Neutrophil (primary cell): Measurements from ENCODE around the gene ZBP1.

ENCODE experiments used
- H3K27ac ChIP-seq: fragments of 200-600 bp; sonication (generic); 2 replicates; pipeline ENCODE4 v1.5.1; 2016; ENCODE audit warnings: mild to moderate bottlenecking, moderate library complexity
- H3K27me3 ChIP-seq: fragments of 200-600 bp; sonication (generic); 2 replicates; pipeline ENCODE4 v1.6.0; 2016; ENCODE audit warnings: mild to moderate bottlenecking
- H3K36me3 ChIP-seq: fragments of 200-600 bp; sonication (generic); 2 replicates; pipeline ENCODE4 v1.5.1; 2017
- H3K4me1 ChIP-seq, 2 experiments: fragments of 200-600 bp in 1 of 2; sonication (generic) in 1 of 2; 1 replicate in 1 of 2; 2 replicates in 1 of 2; pipeline versions ENCODE4 v1.5.1 to v1.6.1; 2013 to 2016; ENCODE audit warnings: low read depth in 1 of 2, low read length in 1 of 2, mild to moderate bottlenecking in 1 of 2, moderate library complexity in 1 of 2; ENCODE audit not compliant: control insufficient read depth in 1 of 2, insufficient read depth in 1 of 2
- H3K4me3 ChIP-seq, 2 experiments: fragments of 200-600 bp in 1 of 2; sonication (generic) in 1 of 2; 1 replicate in 1 of 2; 2 replicates in 1 of 2; pipeline ENCODE4 v1.5.1; 2013 to 2016; ENCODE audit warnings: low read depth in 1 of 2, low read length in 1 of 2, mild to moderate bottlenecking in 1 of 2, moderate library complexity in 1 of 2
- H3K9me3 ChIP-seq: fragments of 200-600 bp; sonication (generic); 2 replicates; pipeline ENCODE4 v1.5.1; 2016
- TF ChIP-seq, protein P1 (sequence below): fragments of 200-600 bp; sonication (generic); IDR thresholded peaks from 2 replicates; pipeline ENCODE4 v1.5.1; 2016; ENCODE audit warnings: antibody characterized with exemption

ZBP1 gene

DNA sequence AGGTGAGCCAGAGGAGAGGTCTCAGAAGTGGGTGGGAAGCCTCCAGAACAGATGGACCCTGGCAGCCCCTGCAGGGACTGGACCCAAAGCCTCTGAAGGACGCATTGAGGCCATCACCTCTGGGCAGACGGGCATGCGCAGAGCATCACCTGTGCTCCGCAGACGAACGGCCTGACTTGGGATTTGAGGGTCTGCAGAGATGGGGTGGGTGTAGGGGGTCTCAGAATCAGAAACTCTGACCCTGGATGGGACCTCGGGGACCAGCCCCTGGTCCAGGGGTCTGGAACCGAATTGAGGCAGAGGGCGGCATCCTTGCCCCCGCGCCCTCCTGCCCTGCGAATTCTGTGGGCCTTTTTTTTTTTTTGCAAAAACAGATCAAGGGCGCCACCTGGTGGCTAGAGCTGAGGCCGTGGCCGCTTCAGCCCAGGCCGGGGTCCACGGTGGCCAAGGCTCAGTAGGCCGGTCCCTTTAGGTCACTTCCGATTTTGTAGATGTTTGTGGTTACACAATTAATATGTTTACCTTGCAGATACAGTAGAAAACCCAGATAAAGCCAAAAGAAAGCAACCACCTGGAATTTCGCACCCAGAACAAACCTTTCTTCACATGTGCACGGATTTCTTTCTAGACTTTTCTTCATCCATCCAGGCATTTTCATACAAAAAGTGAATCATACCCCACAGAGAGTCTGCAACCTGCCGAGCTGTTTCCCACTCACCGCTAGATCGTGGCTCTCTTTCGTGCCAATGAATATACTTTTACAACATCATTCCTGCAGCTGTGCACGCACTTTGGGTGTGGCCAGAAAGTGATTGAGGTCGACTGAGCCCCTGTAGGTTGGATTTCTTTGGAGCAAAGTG is 25.9 kb downstream of the ZBP1 start:
- no peaks in the 10 kb centered on the region for H3K9me3 ChIP-seq
- no peak overlapping the region for H3K4me3 ChIP-seq
- TF ChIP-seq, protein P1, sequence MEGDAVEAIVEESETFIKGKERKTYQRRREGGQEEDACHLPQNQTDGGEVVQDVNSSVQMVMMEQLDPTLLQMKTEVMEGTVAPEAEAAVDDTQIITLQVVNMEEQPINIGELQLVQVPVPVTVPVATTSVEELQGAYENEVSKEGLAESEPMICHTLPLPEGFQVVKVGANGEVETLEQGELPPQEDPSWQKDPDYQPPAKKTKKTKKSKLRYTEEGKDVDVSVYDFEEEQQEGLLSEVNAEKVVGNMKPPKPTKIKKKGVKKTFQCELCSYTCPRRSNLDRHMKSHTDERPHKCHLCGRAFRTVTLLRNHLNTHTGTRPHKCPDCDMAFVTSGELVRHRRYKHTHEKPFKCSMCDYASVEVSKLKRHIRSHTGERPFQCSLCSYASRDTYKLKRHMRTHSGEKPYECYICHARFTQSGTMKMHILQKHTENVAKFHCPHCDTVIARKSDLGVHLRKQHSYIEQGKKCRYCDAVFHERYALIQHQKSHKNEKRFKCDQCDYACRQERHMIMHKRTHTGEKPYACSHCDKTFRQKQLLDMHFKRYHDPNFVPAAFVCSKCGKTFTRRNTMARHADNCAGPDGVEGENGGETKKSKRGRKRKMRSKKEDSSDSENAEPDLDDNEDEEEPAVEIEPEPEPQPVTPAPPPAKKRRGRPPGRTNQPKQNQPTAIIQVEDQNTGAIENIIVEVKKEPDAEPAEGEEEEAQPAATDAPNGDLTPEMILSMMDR, result peak; percentile 72
- H3K36me3 ChIP-seq, result no peaks in the 10 kb centered on the region
- H3K27me3 ChIP-seq, result peaks cover 72% of the 10 kb centered on the region
- H3K27ac ChIP-seq, result no peak overlapping the region
- peaks cover 0 to 8% of the 10 kb centered on the region in 2 experiments for H3K4me1 ChIP-seq

DNA sequence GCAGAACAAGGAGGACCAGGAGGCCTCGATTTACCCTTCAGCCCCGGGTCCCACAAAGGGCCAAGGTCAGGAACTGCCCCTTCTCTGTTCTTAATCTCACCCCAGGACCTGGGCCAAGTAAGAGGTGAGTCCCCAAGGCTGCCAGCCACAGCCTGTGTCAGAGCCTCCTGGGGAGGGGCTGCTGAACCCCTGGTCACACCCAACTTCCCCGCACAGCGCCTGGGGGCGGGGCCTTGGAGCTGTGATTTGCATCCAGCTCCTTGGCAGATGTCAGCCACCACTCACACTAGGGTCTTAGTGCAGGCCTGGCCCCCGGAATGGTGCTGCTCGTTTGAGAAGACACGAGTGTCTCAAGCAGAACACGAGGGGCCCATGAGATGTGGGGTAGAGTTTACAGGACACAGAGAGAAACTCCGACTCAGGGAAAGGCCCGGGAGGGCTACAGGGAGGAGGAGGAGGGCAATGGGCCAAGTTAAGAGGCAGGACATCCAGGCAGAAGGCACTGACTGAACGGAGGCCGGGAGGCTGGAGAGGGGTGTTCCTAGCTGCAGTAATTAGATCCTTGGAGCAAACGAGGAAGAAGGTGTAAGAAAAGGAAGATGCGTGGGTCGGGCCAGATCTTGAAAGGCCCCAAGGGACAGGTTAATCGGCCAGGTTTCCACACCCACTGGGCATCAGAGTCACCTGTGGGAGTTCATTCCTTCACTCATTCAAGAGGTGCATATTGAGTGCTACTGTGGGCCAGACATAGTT is 26.9 kb downstream of the ZBP1 start:
- Histone ChIP-seq H3K9me3 (no peaks in the 10 kb centered on the region), H3K4me3 (no peak overlapping the region), H3K27ac (no peak overlapping the region), H3K36me3 (no peaks in the 10 kb centered on the region), H3K27me3 (peaks cover 74% of the 10 kb centered on the region), H3K4me1 (peaks cover 0 to 8% of the 10 kb centered on the region in 2 experiments)
- TF ChIP-seq, protein P1, result no peak

DNA sequence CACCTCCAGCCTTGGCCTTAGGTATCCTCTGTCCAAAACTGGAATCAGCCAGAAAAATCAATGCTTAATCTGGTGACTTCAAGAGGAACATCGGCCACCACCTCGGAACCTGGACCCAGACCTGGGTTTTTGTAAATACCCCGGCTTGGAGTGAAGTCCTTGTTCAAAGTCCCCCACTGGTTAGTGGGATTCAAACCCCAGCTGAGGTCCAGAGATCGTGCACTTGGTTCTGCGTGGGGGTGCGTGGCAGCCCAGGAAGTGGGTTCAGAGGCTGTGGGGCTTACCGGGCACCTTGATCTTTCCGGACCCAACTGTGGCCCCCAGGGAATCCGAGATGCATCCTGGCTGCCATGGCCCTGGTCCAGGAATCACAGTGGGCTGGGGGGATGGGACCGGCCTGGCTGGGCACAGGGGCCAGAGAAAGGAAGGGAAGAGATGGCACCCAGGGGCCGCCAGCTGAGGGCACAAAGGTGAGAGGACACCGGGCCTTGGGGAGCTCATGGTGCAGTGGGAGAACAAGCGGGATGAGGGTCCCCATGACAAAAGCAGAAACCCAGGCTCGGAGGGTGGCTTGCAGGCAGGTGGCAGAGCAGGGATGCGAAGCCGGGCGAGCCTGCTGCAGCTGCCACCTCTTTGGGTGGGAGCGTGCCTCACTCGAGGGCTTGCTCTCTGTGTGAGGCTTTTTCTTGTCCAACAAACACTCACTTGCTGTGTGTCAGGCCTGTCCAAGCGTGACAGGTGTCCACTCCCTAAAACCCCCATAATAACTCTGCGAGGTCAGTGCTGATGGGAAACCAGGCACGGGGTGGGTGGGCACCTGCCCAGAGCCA is 27.7 kb downstream of the ZBP1 start:
- Histone ChIP-seq H3K36me3 (no peaks in the 10 kb centered on the region), H3K9me3 (no peaks in the 10 kb centered on the region), H3K27me3 (peaks cover 74% of the 10 kb centered on the region), H3K4me3 (no peak overlapping the region), H3K27ac (no peak overlapping the region), H3K4me1 (peaks cover 0 to 8% of the 10 kb centered on the region in 2 experiments)
- TF ChIP-seq, protein P1, result no peak

DNA sequence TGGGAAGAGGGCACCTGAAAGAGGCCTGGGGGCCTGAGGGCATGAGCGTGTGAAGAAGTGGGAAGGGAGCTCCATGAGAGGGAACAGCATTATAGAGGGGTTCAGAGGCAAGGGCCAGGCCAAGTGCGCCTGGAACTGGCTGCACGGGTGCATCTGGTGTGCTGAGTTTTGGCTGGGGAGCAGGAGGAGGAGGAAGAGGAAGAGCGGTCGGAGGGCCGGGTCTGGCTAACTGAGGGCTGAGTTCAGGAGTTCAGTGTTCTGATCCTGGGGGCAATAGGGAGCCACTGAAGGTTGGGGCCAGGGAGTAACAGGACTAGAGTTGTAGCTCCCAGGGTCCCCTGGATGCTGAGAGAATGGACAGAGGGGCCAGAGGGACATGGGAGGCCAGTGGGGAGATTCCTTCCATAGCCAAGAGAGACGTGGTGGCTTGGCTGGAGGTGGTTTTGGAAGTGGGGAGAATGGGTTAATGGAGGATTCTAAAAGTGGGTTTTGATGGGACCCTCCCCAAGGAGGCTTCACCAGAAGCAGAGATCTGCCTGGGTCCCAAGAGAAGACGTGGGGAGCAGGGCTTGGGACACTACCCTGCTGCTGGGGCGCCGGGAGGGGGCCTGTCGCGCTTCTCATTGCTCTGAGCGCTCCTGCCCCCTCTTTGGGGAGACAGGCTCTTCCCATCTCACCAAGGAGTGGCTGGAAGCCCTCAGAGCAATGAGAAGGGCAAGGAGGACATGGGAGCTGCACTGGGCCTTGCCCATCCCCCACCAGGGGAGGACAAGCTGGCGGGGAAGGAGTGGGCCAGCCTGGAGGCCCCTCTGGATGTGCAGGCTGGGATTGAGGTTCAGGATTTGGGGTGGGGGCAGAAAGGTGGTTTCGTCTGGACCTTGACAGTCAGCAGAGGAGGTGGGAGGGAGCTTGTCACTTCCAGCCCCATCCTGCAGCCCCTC is 28.7 kb downstream of the ZBP1 start:
- TF ChIP-seq, protein P1, result no peak

More for the DNA sequence above, 28.7 kb downstream of the ZBP1 start:
- Histone ChIP-seq H3K4me3 (no peak overlapping the region), H3K36me3 (no peaks in the 10 kb centered on the region), H3K9me3 (no peaks in the 10 kb centered on the region), H3K27ac (no peak overlapping the region), H3K4me1 (peaks cover 0 to 1% of the 10 kb centered on the region in 2 experiments), H3K27me3 (peaks cover 79% of the 10 kb centered on the region)
